A549 (cell line): Measurements from ENCODE around the gene RFT1.

Experiments
- CTCF ChIP-seq: fragments of >200 bp; sonication (Bioruptor Twin); formaldehyde crosslinking; IDR thresholded peaks from 3 replicates; pipeline ENCODE4 v1.5.1; 2016
- POLR2A ChIP-seq: IDR thresholded peaks from 2 replicates; pipeline ENCODE4 v1.6.1; 2012; ENCODE audit warnings: mild to moderate bottlenecking, low read length
- SMC3 ChIP-seq: fragments of >200 bp; sonication (Bioruptor Twin); formaldehyde crosslinking; IDR thresholded peaks from 3 replicates; pipeline ENCODE4 v1.6.1; 2018; ENCODE audit warnings: inconsistent platforms

- TF ChIP-seq POLR2A (no peak), SMC3 (no peak), CTCF (no peak)
Measured at GRCh38 chr3:53065841-53066480, 64.3 kb downstream of the RFT1 start.
